Keratinocyte (primary cell): Measurements from ENCODE around the gene DUSP16.

ENCODE experiments used
- CTCF ChIP-seq, 3 experiments: IDR thresholded peaks in 1 of 3; conservative IDR thresholded peaks in 1 of 3; optimal IDR thresholded peaks in 1 of 3; 2 replicates in 2 of 3; 3 replicates in 1 of 3; pipeline versions ENCODE3 to v1.5.1; 2011; ENCODE audit warnings: low read length in 3 of 3, mild to moderate bottlenecking in 3 of 3, moderate library complexity in 2 of 3, control low read depth in 1 of 3, inconsistent platforms in 1 of 3; ENCODE audit not compliant: insufficient read depth in 2 of 3; ENCODE audit errors: extremely low read depth in 1 of 3
- EZH2 ChIP-seq: IDR thresholded peaks from one replicate; pipeline ENCODE4 v1.6.1; 2012; ENCODE audit warnings: inconsistent platforms, mild to moderate bottlenecking, low read length, moderate library complexity

GRCh38 chr12:12600659-12601058 is 38.0 kb upstream of the DUSP16 start:
- no peak for TF ChIP-seq CTCF (optimal IDR thresholded peaks at IDR 0.05 in 1 of 3, IDR thresholded peaks at IDR 0.05 in 1 of 3, conservative IDR thresholded peaks at IDR 0.05 in 1 of 3; ENCODE audit: extremely low read depth in 1 of 3, insufficient read depth in 2 of 3, low read length in 3 of 3)
- TF ChIP-seq EZH2, result no peak
